Activated naive CD4-positive, alpha-beta T cell treated with anti-CD3 and anti-CD28 coated beads, Interleukin-2, amount 10 ng/mL, durations not matched to agents 7 days and 5 days (primary cell): ENCODE data around the gene HMG20A.

Experiments used
- CTCF ChIA-PET: fragments of 350-600 bp; sonication (Branson Sonifier 250); formaldehyde crosslinking; loops from one replicate; lab custom pipeline; 2021; ENCODE audit warnings: antibody characterized with exemption; lab: Charles Lee
- DNase-seq: peaks from one replicate; pipeline ENCODE4 v3.0.0-alpha.2; 2020
- H3K27ac Mint-ChIP-seq: one replicate; pipeline ENCODE4 v1.8.0; 2021; ENCODE audit warnings: mild to moderate bottlenecking, moderate library complexity, mixed read lengths
- H3K27me3 Mint-ChIP-seq: one replicate; pipeline ENCODE4 v1.8.0; 2021; ENCODE audit warnings: mild to moderate bottlenecking, mixed read lengths
- H3K36me3 Mint-ChIP-seq: one replicate; pipeline ENCODE4 v1.8.0; 2021; ENCODE audit warnings: mixed read lengths
- H3K4me1 Mint-ChIP-seq: one replicate; pipeline ENCODE4 v1.8.0; 2021; ENCODE audit warnings: mixed read lengths
- H3K4me3 Mint-ChIP-seq: one replicate; pipeline ENCODE4 v1.8.0; 2021; ENCODE audit warnings: mild to moderate bottlenecking, moderate library complexity, mixed read lengths
- H3K9me3 Mint-ChIP-seq: one replicate; pipeline ENCODE4 v1.8.0; 2021; ENCODE audit warnings: mixed read lengths

The HMG20A gene

GRCh38 chr15:77420610-77421369 is at the start of gene HMG20A:
TSS of gene HMG20A (plus strand) at chr15:77420888. CDS start at chr15:77458408, 37,520 bp downstream.
- Mint-ChIP-seq H3K9me3 (no peaks in the 10 kb centered on the region), H3K27me3 (no peaks in the 10 kb centered on the region), H3K36me3 (peaks cover 15% of the 10 kb centered on the region), H3K27ac (peak within 1 kb of the TSS; percentile 97), H3K4me3 (peak within 1 kb of the TSS; percentile 98), H3K4me1 (peaks cover 36% of the 10 kb centered on the region)
- DNase-seq: peak; percentile 72
- CTCF ChIA-PET: interaction anchor here (0.9 to 1.1 kb wide), 3 partner anchors 10 to 231 kb away, joined by 4 to 5 read pairs (median 4); no protein-coding TSS in a partner anchor

DNA sequence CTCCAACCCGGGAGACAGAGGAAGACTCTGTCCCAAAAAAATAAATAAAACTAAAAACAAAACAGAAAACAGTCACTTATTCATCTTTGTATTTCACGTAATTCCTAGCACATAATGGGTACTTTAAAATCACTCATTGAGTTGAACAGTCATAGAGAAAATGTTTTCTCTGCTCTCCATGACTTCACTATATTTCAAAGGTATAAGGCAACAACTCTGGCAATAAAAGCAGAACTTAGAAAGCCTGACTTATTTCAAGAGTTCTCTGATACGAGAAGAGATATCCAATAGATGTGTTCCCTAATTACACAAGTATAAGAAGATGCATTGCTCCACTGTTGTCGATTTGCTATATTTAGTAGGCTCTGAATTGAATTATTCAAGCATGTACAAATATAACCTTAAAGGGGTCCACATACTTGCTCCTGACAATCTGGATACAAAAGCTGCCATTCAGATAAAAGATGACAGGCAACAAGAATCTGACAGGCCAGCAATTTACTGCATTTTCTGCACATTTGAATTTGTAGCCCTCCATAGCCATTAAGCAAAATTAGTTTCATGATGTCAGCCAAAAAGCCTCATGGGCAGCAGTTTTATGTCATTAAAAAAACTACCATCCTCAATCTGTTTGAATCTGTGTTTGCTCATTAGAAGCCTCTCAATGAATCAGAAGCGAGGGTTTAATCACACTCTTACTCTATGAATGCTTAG is 48.7 kb upstream of the HMG20A start:
- H3K27ac Mint-ChIP-seq: no peak overlapping the region
- H3K4me3 Mint-ChIP-seq: no peak overlapping the region
- H3K9me3 Mint-ChIP-seq: no peaks in the 10 kb centered on the region
- H3K36me3 Mint-ChIP-seq: no peaks in the 10 kb centered on the region
- CTCF ChIA-PET: no interaction called here
- no peaks in the 10 kb centered on the region for H3K27me3 Mint-ChIP-seq
- no peaks in the 10 kb centered on the region for H3K4me1 Mint-ChIP-seq
- DNase-seq: no peak

DNA sequence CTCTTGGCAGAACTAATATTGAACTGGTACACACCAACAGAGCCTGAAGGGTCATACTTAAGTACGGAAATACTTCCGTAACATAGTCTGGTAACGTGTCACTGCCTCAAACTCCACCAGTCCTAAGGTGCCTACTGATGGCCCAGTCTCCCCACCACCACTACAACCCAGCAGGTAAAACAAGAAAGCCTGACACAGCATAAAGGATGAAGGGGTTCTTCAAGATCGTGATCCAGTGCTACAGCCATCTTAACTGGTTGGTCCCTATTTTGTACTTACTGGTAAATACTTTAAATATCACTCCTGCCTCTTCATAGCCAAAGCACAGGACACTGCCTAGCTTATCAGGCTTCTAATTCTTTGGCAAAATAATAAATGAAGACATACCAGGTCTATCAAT is 47.2 kb upstream of the HMG20A start:
- Mint-ChIP-seq H3K4me1 (no peaks in the 10 kb centered on the region), H3K4me3 (no peak overlapping the region), H3K27me3 (no peaks in the 10 kb centered on the region), H3K27ac (no peak overlapping the region), H3K9me3 (no peaks in the 10 kb centered on the region), H3K36me3 (no peaks in the 10 kb centered on the region)
- CTCF ChIA-PET: no interaction called here
- no peak for DNase-seq

- H3K27me3 Mint-ChIP-seq: no peaks in the 10 kb centered on the region
- H3K9me3 Mint-ChIP-seq: no peaks in the 10 kb centered on the region
- H3K4me3 Mint-ChIP-seq: no peak overlapping the region
- DNase-seq: no peak
- no peaks in the 10 kb centered on the region for H3K36me3 Mint-ChIP-seq
- H3K4me1 Mint-ChIP-seq: no peaks in the 10 kb centered on the region
- CTCF ChIA-PET: no interaction called here
- H3K27ac Mint-ChIP-seq: no peak overlapping the region
Measured at GRCh38 chr15:77375133-77375532, 45.6 kb upstream of the HMG20A start.

DNA sequence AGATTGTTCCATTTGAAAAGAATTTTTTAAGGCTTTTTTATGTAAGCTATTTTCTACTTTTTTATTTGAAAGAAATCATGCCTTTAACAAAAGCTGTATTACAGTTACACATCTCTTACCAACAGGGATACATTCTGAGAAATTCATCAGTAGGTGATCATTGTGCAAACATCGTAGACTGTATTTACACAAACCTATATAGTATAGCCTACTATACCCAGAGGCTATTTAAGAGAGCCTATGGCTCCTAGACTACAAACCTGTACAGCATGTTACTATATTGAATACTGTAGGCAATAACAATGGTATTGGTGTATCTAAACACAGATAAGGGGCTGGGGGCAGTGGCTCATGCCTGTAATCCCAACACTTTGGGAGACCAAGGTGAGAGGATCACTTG is 43.9 kb upstream of the HMG20A start:
- Mint-ChIP-seq H3K36me3 (no peaks in the 10 kb centered on the region), H3K9me3 (no peaks in the 10 kb centered on the region), H3K27me3 (no peaks in the 10 kb centered on the region), H3K4me1 (no peaks in the 10 kb centered on the region), H3K4me3 (no peak overlapping the region), H3K27ac (no peak overlapping the region)
- CTCF ChIA-PET: no interaction called here
- DNase-seq: no peak

DNA sequence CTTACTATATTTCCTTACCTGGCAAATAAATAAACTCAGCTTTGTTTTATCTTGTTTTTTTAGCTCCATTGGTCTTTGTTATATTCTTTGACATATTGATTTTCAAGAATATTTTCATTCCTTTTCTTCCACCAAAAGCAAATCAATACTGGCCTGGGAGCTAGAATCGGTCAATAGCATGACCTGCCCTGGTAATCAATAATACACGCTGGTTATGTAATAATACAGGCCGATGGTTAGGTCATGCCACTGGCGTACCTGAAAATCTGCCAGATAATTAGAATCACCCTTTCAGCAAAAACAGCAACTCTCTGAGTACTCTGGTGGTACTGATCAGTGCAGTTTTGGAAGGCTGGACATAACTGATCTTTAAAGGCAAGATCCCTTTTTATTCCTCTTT is 40.7 kb upstream of the HMG20A start:
- CTCF ChIA-PET: no interaction called here
- Mint-ChIP-seq H3K27me3 (no peaks in the 10 kb centered on the region), H3K27ac (no peak overlapping the region), H3K9me3 (no peaks in the 10 kb centered on the region), H3K4me3 (no peak overlapping the region), H3K36me3 (no peaks in the 10 kb centered on the region), H3K4me1 (peaks cover 6% of the 10 kb centered on the region)
- no peak for DNase-seq

GRCh38 chr15:77384086-77384485 is 36.6 kb upstream of the HMG20A start:
- DNase-seq: no peak
- Mint-ChIP-seq H3K4me3 (no peak overlapping the region), H3K27ac (no peak overlapping the region), H3K27me3 (no peaks in the 10 kb centered on the region), H3K9me3 (no peaks in the 10 kb centered on the region), H3K4me1 (peaks cover 10% of the 10 kb centered on the region), H3K36me3 (no peaks in the 10 kb centered on the region)
- CTCF ChIA-PET: interaction anchor here (0.7 kb wide), 1 partner anchor 93 kb away, joined by 3 read pairs; no protein-coding TSS in a partner anchor

GRCh38 chr15:77384589-77385359 is 35.9 kb upstream of the HMG20A start:
- no peaks in the 10 kb centered on the region for H3K36me3 Mint-ChIP-seq
- DNase-seq: no peak
- H3K27ac Mint-ChIP-seq: no peak overlapping the region
- CTCF ChIA-PET: interaction anchor here (0.7 kb wide), 1 partner anchor 94 kb away, joined by 3 read pairs; no protein-coding TSS in a partner anchor
- H3K4me1 Mint-ChIP-seq: peaks cover 10% of the 10 kb centered on the region
- H3K27me3 Mint-ChIP-seq: no peaks in the 10 kb centered on the region
- no peaks in the 10 kb centered on the region for H3K9me3 Mint-ChIP-seq
- H3K4me3 Mint-ChIP-seq: no peak overlapping the region

DNA sequence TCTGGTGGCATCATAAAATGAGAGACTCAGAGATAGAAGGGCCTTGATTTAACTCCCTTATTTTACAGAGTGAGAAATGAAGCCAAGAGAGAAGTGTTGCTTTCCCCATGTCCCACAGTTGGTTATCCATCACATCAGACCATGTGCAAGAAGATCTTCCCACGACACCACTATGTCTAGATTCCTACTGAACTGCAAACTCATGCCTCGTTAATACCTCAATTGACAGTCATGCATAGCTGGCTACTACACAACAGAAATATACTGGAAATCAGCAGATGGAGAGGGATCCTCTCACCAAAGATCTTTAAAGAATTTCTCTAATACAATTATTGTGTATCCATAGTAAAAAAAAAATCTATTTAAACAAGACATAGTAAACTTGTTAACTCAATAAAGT is 34.1 kb upstream of the HMG20A start:
- CTCF ChIA-PET: interaction anchor here (0.5 kb wide), 1 partner anchor 60 kb away, joined by 4 read pairs; no protein-coding TSS in a partner anchor
- Mint-ChIP-seq H3K9me3 (no peaks in the 10 kb centered on the region), H3K36me3 (no peaks in the 10 kb centered on the region), H3K4me3 (no peak overlapping the region), H3K27ac (no peak overlapping the region), H3K27me3 (no peaks in the 10 kb centered on the region), H3K4me1 (peaks cover 10% of the 10 kb centered on the region)
- no peak for DNase-seq

DNA sequence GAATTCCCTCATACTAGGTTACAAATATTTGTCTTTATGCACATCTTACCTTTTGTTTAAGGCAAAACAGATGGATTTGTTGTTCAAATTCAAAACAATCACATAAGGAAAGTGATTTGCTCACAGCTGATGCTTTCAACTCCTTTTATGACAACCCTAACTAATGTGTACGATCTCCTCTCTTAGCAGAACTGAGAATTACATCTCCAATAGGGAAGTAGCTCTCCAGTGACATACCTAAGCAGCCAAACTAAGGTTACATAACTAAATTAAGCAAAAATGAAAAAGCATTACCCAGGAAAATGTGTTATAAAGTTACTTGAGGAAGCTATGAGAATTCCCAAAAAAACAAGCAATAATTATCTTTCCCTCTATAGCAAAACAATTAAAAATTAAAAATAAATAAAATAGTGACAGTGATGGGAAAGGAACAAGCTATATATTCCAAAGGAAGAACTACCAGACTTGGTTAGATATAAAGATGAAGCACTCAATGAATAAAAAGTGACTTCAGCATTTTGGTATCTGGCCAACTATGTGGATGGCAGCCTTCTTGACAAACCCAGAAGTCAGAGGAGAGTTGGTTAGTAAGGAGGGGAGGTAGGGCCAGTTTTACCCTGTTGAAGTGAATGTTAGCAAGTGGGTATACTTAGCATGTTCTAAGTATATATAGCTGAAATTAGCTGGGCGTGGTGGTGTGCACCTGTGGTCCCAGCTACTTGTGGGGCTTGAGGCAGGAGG is 33.2 kb upstream of the HMG20A start:
- Mint-ChIP-seq H3K4me1 (peaks cover 10% of the 10 kb centered on the region), H3K27me3 (no peaks in the 10 kb centered on the region)

DNA sequence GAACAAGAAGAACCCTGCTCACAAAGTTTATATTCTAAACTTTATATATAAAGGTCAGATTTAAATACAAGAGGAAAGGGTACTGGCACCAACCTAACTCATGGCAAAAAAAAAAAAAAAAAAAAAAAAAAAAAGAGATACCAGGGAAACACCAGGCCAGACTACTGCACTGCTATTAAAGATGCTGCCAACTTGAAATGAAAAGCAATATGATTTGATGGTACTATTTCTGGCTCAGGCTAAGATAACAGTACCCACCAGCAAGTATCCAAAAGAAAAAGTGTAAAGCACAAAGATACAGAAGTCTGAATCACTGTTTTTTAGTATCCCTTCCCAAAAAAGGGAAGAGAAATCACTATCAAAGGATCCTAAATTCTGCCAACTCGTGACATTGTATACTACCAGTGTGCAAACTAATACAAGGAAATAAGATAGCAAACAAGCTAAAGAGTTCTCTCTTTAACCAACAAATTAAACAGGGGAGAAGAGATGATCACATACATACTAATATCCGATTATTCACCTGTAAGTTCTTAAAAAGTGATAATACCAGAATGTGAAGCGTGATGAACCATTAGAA is 29.2 kb upstream of the HMG20A start:
- Mint-ChIP-seq H3K4me3 (no peak overlapping the region), H3K9me3 (peaks cover 12% of the 10 kb centered on the region), H3K27ac (no peak overlapping the region), H3K36me3 (peaks cover 2% of the 10 kb centered on the region), H3K27me3 (no peaks in the 10 kb centered on the region), H3K4me1 (no peaks in the 10 kb centered on the region)
- no peak for DNase-seq
- CTCF ChIA-PET: interaction anchor here (0.6 kb wide), 1 partner anchor 152 kb away, joined by 3 read pairs; no protein-coding TSS in a partner anchor

More for the DNA sequence above, 33.2 kb upstream of the HMG20A start:
- no peaks in the 10 kb centered on the region for H3K36me3 Mint-ChIP-seq
- CTCF ChIA-PET: no interaction called here
- H3K27ac Mint-ChIP-seq: no peak overlapping the region
- H3K4me3 Mint-ChIP-seq: no peak overlapping the region
- no peak for DNase-seq
- H3K9me3 Mint-ChIP-seq: no peaks in the 10 kb centered on the region

DNA sequence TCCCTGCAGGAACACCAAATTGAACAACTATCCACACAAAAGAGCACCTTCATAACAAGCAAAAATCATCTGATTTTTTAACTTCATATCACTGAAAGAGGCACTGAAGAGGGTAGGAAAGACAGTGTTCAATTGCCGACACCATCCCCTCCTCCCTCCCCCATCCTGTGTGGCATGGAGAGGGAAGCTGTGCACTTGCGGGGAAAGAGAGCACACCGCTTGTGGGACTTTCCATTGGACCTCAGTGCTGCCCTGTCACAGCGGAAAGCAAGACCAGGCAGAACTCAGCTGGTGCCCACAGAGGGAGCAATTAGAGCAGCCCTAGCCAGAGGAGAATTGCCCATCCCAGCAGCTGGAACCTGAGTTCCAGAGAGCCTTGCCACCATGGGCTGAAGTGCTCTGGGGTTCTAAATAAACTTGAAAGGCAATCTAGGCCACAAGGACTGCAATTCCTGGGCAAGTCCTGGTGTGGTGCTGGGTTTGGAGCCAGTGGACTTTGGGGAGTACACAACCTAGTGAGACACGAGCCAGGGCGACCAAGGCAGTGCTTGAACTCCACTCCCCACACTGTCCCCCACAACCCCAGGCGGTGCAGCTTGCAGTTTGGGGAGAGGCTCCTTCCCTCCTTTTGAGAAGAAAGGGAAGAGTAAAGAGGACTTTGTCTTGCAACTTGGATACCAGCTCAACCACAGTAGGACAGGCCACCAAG is 27.8 kb upstream of the HMG20A start:
- Mint-ChIP-seq H3K27me3 (no peaks in the 10 kb centered on the region), H3K9me3 (peaks cover 16% of the 10 kb centered on the region), H3K36me3 (peaks cover 4% of the 10 kb centered on the region), H3K27ac (no peak overlapping the region), H3K4me1 (no peaks in the 10 kb centered on the region), H3K4me3 (no peak overlapping the region)
- no peak for DNase-seq
- CTCF ChIA-PET: no interaction called here

GRCh38 chr15:77393471-77393840 is 27.2 kb upstream of the HMG20A start:
- Mint-ChIP-seq H3K27ac (no peak overlapping the region), H3K4me1 (no peaks in the 10 kb centered on the region), H3K9me3 (peaks cover 21% of the 10 kb centered on the region), H3K4me3 (no peak overlapping the region), H3K36me3 (peaks cover 6% of the 10 kb centered on the region), H3K27me3 (no peaks in the 10 kb centered on the region)
- CTCF ChIA-PET: no interaction called here
- no peak for DNase-seq
